CMK (cell line): ENCODE measurements around the gene PRODH.
"Not testable (repeated sequence)": the region's sequence is repeated elsewhere in the genome, so short reads cannot be mapped to it uniquely, and the experiment has no call there.

ENCODE experiments used
- DNase-seq: peaks from one replicate; pipeline ENCODE4 v3.0.0-alpha.2; 2010; ENCODE audit warnings: low read depth

The PRODH gene

DNA sequence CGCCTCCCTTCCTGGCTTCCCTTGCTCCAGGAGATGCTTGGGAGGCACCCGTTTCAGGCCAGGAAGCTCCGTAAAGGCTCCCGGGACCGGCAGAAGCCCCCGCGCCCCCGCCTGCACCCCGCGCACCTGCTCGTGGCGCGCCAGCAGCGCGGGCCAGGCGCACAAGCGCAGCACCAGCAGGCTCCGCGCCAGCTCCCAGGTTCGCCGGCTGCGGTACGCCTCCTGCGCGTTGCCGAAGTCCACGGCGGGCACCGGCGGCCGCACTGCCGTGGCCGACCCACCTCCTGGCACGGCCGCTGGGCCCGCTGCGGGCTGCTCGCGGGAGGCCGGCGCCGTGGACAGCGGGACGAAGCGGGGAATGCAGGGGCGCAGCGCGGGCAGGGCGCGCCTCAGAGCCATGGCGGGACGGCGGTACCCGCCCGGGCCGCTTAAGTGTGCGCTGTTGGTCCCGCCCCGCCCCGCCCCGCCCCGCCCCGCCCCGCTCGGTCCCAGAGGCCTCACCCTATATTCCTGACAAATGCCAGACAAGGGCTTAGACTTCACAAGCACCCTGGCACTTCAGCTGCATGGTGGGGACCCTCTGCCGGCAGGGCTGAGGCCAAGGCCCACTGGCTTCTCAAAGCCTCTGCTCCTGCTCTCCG lies at the start of gene PRODH:
Gene PRODH, minus strand, starts transcription at position 405 of the 641 bp plus-strand sequence. Its CDS starts 6 bp downstream, at position 399.
- no peak for DNase-seq

GRCh38 chr22:18985780-18986179 lies 49.7 kb upstream of the PRODH start:
- DNase-seq: no peak

GRCh38 chr22:18984564-18984963 lies 48.5 kb upstream of the PRODH start:
- DNase-seq: no peak

- no peak for DNase-seq
Measured at GRCh38 chr22:18983120-18983651, 47.1 kb upstream of the PRODH start.

- DNase-seq: no peak
Measured at GRCh38 chr22:18980829-18981228, 44.7 kb upstream of the PRODH start.

- no peak for DNase-seq
Measured at GRCh38 chr22:18979957-18980356, 43.9 kb upstream of the PRODH start.

DNA sequence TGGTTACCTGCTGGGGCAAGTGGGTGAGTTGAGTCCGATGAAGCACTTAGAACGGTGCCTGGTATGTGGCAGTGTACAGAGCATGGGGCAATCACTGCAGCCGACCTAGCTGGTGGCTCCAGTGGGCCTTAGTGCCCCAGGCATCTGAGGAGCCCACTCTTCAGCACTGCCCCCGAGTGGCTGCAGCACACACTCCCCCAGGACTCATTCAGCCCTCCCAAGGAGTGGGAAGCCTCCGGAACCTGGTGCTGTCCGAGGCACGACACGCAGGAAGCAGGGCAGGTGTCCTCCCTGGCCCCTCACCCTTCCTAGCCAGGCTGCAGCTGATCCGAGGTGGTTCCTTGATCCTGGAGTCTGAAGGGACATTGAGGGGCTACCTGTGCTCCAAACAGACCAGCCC lies 42.4 kb upstream of the PRODH start:
- DNase-seq: no peak

DNA sequence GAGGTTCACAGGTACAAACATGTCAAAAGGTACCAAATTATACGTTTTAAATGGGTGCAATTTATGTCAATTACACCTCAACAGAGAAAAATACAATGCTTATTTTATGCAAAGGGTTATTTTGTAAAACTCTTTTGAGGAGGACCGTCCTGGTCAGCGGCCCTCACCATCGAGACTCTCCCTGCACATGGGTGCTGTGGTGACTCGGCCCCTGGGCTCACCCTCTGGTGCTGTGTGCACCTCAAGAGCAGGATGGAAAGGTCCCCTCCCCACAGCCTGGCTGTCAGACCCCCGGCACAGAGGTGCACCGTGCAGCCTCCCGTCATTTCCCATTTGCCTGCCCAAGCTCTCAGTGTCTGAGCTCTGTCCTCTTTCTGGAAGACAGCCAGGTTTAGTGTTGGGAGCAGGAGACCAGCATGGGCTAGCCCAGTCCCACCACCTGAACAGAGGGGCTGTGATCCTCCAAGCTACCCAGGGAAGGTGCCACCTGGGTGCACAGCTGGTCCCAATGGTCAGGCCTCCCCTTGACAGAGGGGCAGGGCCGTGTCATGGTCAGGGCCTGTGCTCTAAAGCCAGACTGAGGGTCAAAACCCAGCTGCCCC lies 41.8 kb upstream of the PRODH start:
- no peak for DNase-seq

DNA sequence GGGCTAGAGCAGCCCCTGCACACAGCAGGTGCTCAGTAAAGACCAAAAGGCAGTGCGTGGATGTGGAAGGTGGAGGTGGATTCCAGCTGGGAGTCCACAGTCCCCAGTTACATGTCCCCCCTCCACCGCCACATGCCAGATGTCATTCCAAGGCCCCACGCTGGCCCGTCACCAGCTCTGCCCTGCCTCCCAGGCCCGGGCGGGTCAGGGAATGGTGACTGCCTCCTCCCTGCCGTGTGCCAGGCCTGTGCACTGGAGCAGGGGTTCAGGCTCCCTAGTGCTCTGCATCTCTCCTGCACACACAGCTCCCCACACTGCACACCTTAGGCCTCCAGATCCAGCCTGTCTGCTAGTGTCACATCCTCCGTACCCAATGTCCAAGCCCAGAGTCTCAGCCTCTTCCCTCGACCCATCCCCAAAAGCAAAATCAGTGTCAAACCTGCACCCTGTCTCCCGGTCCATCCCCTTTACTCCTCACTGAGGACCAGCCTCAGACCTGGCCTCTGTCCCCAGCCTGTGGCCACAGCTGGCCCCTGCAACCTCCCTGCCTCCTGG lies 40.2 kb upstream of the PRODH start:
- DNase-seq: no peak

GRCh38 chr22:18975434-18976196 lies 39.5 kb upstream of the PRODH start:
- no peak for DNase-seq

GRCh38 chr22:18974477-18975180 lies 38.5 kb upstream of the PRODH start:
- DNase-seq: no peak

- no peak for DNase-seq
Measured at GRCh38 chr22:18973264-18974031, 37.4 kb upstream of the PRODH start.

GRCh38 chr22:18972591-18972990 lies 36.5 kb upstream of the PRODH start:
- DNase-seq: not testable (repeated sequence)

DNA sequence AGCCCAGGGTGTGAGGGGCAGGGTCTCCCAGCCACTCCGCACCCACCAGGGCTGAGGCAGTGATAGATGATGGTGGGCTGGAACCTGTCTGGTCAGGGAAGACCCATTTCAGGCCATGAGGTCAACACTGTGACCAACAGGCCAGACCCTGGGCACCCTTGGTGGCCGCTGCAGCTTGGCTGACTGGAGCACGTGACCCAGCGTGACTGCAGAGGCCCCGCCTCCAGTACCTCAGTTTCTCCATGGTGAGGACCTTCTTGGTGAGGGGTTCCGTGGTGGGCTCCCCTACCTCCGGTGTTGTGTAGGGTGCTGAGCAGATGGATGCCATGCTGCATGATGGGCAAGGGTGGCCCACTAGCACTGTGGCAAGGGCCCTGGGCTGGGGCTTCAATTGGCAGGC lies 35.9 kb upstream of the PRODH start:
- DNase-seq: not testable (repeated sequence)

GRCh38 chr22:18971321-18971751 lies 35.2 kb upstream of the PRODH start:
- no peak for DNase-seq

GRCh38 chr22:18970948-18971315 lies 34.8 kb upstream of the PRODH start:
- no peak for DNase-seq

DNA sequence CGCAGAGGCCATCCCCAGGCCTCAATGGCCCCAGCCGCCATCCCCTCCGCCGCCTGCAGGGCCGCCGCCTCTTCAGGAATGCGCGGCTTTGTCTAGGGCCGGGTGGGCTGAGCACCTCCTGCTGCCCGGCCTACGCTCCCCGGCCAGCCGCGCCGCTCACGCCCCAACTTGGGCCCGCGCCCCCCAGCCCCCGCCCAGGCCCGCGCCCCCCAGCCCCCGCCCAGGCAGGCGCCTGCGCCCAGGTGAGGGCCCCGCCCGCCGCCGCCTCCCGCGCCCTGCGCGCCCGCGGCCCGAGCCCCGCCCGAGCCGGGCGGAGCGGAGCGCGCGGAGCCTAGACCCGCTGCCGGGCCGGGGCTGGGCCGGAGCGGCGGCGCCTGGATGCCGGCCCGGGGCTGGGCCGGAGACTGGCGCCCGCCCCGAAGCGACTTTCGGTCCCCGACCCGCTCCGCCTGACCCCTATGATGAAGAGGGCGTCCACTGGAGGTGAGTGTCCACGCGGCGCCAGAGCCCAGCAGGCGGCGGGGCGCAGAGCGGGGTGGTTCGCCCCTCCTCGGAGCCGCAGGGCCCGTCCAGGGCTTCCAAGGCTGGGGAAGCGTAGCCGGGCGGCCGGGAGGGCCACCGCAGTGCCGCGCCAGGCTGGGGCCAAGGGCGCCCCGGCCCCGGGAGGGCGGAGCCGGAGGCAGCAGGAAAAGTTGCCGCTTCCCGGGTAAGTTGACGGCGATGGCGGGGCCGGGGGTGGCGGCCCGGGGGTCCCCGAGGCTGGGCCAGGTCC lies 34.3 kb upstream of the PRODH start:
- no peak for DNase-seq

GRCh38 chr22:18969158-18969942 lies 33.3 kb upstream of the PRODH start:
- DNase-seq: not testable (repeated sequence)

DNA sequence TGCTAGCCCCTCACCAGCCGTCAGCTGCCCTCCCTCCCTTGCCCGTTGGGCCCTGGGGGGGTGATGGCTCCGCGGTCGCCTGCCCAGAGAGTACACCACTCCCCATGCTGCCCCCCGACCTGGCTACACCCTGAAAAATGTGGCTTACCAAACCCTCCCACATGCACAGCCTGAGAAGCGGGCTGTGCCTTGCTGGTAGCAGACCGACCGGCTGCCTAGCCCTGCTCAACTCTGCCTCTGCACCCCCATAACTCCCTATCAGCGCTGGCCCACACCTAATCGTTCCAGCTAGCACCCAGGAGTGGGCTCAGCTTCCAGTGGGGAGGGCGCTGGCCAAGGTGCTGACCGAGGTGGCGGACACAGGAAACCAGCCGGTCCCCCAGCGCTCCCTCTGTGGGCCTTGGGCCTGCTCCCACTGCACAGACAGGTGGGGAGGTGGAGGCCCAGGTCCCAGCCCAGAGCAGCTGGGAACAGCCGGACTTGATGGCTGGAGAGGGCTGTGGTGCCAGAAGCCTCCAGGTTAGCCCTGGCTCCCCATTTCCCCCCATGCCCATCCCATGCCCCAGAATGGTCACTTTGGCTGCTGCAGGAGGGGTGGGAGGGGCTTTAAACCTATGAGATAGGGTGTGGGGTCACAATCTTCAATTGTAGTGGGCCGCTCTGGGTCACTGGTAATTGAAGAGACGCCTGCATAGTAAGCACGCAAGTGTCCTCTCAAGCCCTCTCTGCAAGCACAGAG lies 32.1 kb upstream of the PRODH start:
- DNase-seq: no peak
